H1 (cell line): Measurements from ENCODE around the gene EGLN3. TPM values are rescaled to one million over a fixed set of nuclear protein-coding genes. Genes with fewer than 3 reads are reported as not detected.

ENCODE experiments used
- CHD1 ChIP-seq: IDR thresholded peaks from 2 replicates; pipeline ENCODE4 v1.6.1; 2012; ENCODE audit warnings: low read depth, low read length, improper control_type of control experiment
- FOSL1 ChIP-seq: IDR thresholded peaks from 2 replicates; pipeline ENCODE4 v1.6.1; 2011; ENCODE audit warnings: mild to moderate bottlenecking, low read depth, low read length, moderate library complexity; ENCODE audit not compliant: insufficient read depth
- JUND ChIP-seq: IDR thresholded peaks from 2 replicates; pipeline ENCODE4 v1.6.1; 2011; ENCODE audit warnings: mild to moderate bottlenecking, improper control_type of control experiment, low read length
- KDM1A ChIP-seq: fragments of 200-600, 300-600 bp; sonication (generic); IDR thresholded peaks from 2 replicates; pipeline ENCODE4 v1.7.1; 2016; ENCODE audit warnings: mild to moderate bottlenecking, low read length, borderline replicate concordance
- NRF1 ChIP-seq: IDR thresholded peaks from 2 replicates; pipeline ENCODE4 v1.6.1; 2011; ENCODE audit warnings: mild to moderate bottlenecking, low read depth, low read length, improper control_type of control experiment
- RFX5 ChIP-seq: IDR thresholded peaks from 2 replicates; pipeline ENCODE4 v1.6.1; 2011; ENCODE audit warnings: low read depth, low read length, improper control_type of control experiment, borderline replicate concordance
- TAF1 ChIP-seq: IDR thresholded peaks from 2 replicates; pipeline ENCODE4 v1.6.1; 2011; ENCODE audit warnings: mild to moderate bottlenecking, low read depth, low read length
- YY1 ChIP-seq: IDR thresholded peaks from 2 replicates; pipeline ENCODE4 v1.6.1; 2011; ENCODE audit warnings: low read depth, mild to moderate bottlenecking, low read length
- polyA plus RNA-seq, 7 experiments: library from polyadenylated mRNA; depleted of rRNA in 3 of 7; stranded (reverse) in 5 of 7; unstranded in 2 of 7; fragments of >200 nt in 5 of 7; fragments of 200-250 nt in 2 of 7; gene quantifications; 1 replicate in 5 of 7; 2 replicates in 1 of 7; 4 replicates in 1 of 7; pipeline versions ENCODE4 v1.2.1 to v1.2.3, GENCODE V29; 2011 to 2013; ENCODE audit warnings: missing spikeins in 2 of 7, mixed read lengths in 2 of 7
- total RNA-seq: library from RNA; stranded (reverse); fragmentation: NEBNext Ultra II Directional; extraction: Animal tissue kit (Norgen Biotek cat#: 25700); gene quantifications from 2 replicates; pipeline ENCODE4 v1.2.1, GENCODE V29; 2021
- TF ChIP-seq, protein P1 (sequence below): fragments of 300-600 bp; sonication (generic); IDR thresholded peaks from 2 replicates; pipeline ENCODE4 v1.7.1; 2012; ENCODE audit warnings: low read length, moderate library complexity, mild to moderate bottlenecking, inconsistent platforms; ENCODE audit not compliant: insufficient replicate concordance
- TF ChIP-seq, protein P2 (sequence below): IDR thresholded peaks from 2 replicates; pipeline ENCODE4 v1.6.1; 2011; ENCODE audit warnings: low read length, improper control_type of control experiment

EGLN3 gene
- total and polyA plus RNA-seq, 2 of the 8 experiments (the other 6 are each of a cell fraction or from before 2014, with no cell fraction given) = 10.6 to 27.3 TPM

DNA sequence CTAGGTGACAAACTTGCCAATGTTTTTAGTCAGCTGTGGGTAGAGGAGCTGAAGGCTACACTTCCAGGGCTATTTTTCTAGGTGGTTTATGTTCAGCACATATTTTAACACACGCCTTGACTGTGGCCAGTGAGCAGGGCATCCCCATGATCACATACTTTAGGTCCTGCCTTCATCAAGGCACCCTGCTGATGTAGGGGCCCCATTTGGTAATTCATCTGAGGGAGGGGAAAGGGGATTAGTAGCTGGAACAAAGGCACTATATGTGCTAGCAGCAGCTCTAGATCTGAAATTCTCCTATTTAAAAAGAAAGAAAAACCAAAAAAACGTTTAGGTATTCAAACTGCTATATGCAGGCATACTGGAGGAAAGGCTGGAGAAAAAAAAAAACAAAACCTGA is 14.5 kb downstream of the EGLN3 start (continued):
- TF ChIP-seq, protein P1, sequence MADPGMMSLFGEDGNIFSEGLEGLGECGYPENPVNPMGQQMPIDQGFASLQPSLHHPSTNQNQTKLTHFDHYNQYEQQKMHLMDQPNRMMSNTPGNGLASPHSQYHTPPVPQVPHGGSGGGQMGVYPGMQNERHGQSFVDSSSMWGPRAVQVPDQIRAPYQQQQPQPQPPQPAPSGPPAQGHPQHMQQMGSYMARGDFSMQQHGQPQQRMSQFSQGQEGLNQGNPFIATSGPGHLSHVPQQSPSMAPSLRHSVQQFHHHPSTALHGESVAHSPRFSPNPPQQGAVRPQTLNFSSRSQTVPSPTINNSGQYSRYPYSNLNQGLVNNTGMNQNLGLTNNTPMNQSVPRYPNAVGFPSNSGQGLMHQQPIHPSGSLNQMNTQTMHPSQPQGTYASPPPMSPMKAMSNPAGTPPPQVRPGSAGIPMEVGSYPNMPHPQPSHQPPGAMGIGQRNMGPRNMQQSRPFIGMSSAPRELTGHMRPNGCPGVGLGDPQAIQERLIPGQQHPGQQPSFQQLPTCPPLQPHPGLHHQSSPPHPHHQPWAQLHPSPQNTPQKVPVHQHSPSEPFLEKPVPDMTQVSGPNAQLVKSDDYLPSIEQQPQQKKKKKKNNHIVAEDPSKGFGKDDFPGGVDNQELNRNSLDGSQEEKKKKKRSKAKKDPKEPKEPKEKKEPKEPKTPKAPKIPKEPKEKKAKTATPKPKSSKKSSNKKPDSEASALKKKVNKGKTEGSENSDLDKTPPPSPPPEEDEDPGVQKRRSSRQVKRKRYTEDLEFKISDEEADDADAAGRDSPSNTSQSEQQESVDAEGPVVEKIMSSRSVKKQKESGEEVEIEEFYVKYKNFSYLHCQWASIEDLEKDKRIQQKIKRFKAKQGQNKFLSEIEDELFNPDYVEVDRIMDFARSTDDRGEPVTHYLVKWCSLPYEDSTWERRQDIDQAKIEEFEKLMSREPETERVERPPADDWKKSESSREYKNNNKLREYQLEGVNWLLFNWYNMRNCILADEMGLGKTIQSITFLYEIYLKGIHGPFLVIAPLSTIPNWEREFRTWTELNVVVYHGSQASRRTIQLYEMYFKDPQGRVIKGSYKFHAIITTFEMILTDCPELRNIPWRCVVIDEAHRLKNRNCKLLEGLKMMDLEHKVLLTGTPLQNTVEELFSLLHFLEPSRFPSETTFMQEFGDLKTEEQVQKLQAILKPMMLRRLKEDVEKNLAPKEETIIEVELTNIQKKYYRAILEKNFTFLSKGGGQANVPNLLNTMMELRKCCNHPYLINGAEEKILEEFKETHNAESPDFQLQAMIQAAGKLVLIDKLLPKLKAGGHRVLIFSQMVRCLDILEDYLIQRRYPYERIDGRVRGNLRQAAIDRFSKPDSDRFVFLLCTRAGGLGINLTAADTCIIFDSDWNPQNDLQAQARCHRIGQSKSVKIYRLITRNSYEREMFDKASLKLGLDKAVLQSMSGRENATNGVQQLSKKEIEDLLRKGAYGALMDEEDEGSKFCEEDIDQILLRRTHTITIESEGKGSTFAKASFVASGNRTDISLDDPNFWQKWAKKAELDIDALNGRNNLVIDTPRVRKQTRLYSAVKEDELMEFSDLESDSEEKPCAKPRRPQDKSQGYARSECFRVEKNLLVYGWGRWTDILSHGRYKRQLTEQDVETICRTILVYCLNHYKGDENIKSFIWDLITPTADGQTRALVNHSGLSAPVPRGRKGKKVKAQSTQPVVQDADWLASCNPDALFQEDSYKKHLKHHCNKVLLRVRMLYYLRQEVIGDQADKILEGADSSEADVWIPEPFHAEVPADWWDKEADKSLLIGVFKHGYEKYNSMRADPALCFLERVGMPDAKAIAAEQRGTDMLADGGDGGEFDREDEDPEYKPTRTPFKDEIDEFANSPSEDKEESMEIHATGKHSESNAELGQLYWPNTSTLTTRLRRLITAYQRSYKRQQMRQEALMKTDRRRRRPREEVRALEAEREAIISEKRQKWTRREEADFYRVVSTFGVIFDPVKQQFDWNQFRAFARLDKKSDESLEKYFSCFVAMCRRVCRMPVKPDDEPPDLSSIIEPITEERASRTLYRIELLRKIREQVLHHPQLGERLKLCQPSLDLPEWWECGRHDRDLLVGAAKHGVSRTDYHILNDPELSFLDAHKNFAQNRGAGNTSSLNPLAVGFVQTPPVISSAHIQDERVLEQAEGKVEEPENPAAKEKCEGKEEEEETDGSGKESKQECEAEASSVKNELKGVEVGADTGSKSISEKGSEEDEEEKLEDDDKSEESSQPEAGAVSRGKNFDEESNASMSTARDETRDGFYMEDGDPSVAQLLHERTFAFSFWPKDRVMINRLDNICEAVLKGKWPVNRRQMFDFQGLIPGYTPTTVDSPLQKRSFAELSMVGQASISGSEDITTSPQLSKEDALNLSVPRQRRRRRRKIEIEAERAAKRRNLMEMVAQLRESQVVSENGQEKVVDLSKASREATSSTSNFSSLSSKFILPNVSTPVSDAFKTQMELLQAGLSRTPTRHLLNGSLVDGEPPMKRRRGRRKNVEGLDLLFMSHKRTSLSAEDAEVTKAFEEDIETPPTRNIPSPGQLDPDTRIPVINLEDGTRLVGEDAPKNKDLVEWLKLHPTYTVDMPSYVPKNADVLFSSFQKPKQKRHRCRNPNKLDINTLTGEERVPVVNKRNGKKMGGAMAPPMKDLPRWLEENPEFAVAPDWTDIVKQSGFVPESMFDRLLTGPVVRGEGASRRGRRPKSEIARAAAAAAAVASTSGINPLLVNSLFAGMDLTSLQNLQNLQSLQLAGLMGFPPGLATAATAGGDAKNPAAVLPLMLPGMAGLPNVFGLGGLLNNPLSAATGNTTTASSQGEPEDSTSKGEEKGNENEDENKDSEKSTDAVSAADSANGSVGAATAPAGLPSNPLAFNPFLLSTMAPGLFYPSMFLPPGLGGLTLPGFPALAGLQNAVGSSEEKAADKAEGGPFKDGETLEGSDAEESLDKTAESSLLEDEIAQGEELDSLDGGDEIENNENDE = no peak
- TF ChIP-seq RFX5 (no peak), TAF1 (no peak), NRF1 (no peak), KDM1A (no peak), CHD1 (no peak), YY1 (no peak), JUND (no peak), FOSL1 (no peak)
- TF ChIP-seq, protein P2, sequence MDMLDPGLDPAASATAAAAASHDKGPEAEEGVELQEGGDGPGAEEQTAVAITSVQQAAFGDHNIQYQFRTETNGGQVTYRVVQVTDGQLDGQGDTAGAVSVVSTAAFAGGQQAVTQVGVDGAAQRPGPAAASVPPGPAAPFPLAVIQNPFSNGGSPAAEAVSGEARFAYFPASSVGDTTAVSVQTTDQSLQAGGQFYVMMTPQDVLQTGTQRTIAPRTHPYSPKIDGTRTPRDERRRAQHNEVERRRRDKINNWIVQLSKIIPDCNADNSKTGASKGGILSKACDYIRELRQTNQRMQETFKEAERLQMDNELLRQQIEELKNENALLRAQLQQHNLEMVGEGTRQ = no peak
